ENCODE measurements around the gene ZCCHC9.

DNA sequence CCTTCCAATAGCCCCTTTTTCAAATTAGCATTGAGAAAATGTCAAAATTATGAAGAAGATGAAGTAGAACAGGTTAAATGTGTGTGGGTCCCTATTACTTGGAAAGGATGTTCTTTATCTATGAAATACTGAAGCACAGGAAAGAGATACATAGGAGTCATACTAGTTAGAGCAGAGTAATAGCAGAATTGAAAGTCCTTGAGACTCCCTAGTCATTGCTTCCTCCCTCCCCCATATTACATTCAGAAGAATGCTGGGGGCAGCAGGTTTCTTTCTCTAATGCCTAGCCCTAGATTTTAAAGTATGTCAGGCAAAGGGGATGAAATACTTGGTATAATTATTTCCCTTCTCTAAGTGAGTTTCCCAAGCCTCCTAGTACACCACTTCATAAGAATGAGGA is 4.4 kb downstream of the ZCCHC9 start:
- TF ChIP-seq EZH2phosphoT487 (IDR thresholded peaks at IDR 0.05; ENCODE audit: low read length): no peak
- TF ChIP-seq, protein P1, sequence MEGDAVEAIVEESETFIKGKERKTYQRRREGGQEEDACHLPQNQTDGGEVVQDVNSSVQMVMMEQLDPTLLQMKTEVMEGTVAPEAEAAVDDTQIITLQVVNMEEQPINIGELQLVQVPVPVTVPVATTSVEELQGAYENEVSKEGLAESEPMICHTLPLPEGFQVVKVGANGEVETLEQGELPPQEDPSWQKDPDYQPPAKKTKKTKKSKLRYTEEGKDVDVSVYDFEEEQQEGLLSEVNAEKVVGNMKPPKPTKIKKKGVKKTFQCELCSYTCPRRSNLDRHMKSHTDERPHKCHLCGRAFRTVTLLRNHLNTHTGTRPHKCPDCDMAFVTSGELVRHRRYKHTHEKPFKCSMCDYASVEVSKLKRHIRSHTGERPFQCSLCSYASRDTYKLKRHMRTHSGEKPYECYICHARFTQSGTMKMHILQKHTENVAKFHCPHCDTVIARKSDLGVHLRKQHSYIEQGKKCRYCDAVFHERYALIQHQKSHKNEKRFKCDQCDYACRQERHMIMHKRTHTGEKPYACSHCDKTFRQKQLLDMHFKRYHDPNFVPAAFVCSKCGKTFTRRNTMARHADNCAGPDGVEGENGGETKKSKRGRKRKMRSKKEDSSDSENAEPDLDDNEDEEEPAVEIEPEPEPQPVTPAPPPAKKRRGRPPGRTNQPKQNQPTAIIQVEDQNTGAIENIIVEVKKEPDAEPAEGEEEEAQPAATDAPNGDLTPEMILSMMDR (IDR thresholded peaks at IDR 0.05; ENCODE audit: low read length): no peak
- TF ChIP-seq EZH2 (optimal IDR thresholded peaks at IDR 0.05; ENCODE audit: low read depth, low read length): no peak

Data from MM.1S (cell line).